HEK293 (cell line): ENCODE data around the gene L3MBTL4.
A peak's percentile ranks its signal among the peaks of the same experiment; 100 is the strongest.

ENCODE experiments used
- CTCF ChIA-PET: fragments of 350-600 bp; formaldehyde crosslinking; extraction: SDS; loops from one replicate; lab custom pipeline; 2021; ENCODE audit warnings: antibody characterized with exemption; lab: Yijun Ruan, JAX
- POLR2A ChIA-PET: fragments of 300-600 bp; formaldehyde crosslinking; extraction: SDS; loops from one replicate; lab custom pipeline; 2020; ENCODE audit warnings: antibody characterized with exemption, inconsistent platforms; lab: Yijun Ruan, JAX
- H3K27ac ChIP-seq: fragments of 200-500 bp; sonication (Bioruptor generic); 2 replicates; pipeline ENCODE4 v1.5.1; 2014; ENCODE audit warnings: low read depth, low read length, control low read depth, inconsistent platforms; ENCODE audit errors: extremely low read depth
- H3K36me3 ChIP-seq, 2 experiments: fragments of 200-500 bp in 1 of 2; sonication (Bioruptor generic) in 1 of 2; 1 replicate in 1 of 2; 2 replicates in 1 of 2; pipeline ENCODE4 v1.5.1; 2014 to 2017; ENCODE audit warnings: inconsistent platforms in 2 of 2, low read length in 2 of 2; ENCODE audit not compliant: control insufficient read depth in 2 of 2, insufficient read depth in 1 of 2
- H3K4me1 ChIP-seq: fragments of 200-500 bp; sonication (Bioruptor generic); 2 replicates; pipeline ENCODE4 v1.5.1; 2014; ENCODE audit warnings: mild to moderate bottlenecking, low read length, inconsistent platforms; ENCODE audit not compliant: control insufficient read depth, insufficient read depth
- H3K4me3 ChIP-seq: 2 replicates; pipeline ENCODE4 v1.5.1; 2011; ENCODE audit warnings: low read depth, mild to moderate bottlenecking, control low read depth, low read length, moderate library complexity
- H3K9me3 ChIP-seq: fragments of 200-500 bp; sonication (Bioruptor generic); 2 replicates; pipeline ENCODE4 v1.5.1; 2014; ENCODE audit warnings: low read depth, low read length, inconsistent platforms; ENCODE audit not compliant: control insufficient read depth, insufficient read depth
- EGR2 ChIP-seq: fragments of 450-650 bp; formaldehyde crosslinking; IDR thresholded peaks from 2 replicates; pipeline ENCODE4 v1.5.1; 2016; ENCODE audit warnings: low read depth, missing biosample characterization, missing genetic modification characterization
- ZBTB17 ChIP-seq: fragments of 450-650 bp; formaldehyde crosslinking; IDR thresholded peaks from 2 replicates; pipeline ENCODE4 v1.5.1; 2016; ENCODE audit warnings: missing biosample characterization, missing genetic modification characterization
- ZFHX2 ChIP-seq: fragments of 450-650 bp; formaldehyde crosslinking; conservative IDR thresholded peaks from 2 replicates; pipeline ENCODE4 v1.5.1; 2016; ENCODE audit warnings: missing biosample characterization, missing genetic modification characterization
- ZNF157 ChIP-seq: fragments of 450-650 bp; formaldehyde crosslinking; IDR thresholded peaks from 2 replicates; pipeline ENCODE4 v1.5.1; 2016; ENCODE audit warnings: missing biosample characterization, missing genetic modification characterization
- ZNF211 ChIP-seq: fragments of 450-650 bp; formaldehyde crosslinking; IDR thresholded peaks from 2 replicates; pipeline ENCODE4 v1.5.1; 2016; ENCODE audit warnings: low read depth, missing biosample characterization, missing genetic modification characterization
- ZNF280C ChIP-seq: fragments of 450-650 bp; formaldehyde crosslinking; IDR thresholded peaks from 2 replicates; pipeline ENCODE4 v1.5.1; 2016; ENCODE audit warnings: missing biosample characterization, missing genetic modification characterization
- ZNF354C ChIP-seq: fragments of 450-650 bp; formaldehyde crosslinking; IDR thresholded peaks from 2 replicates; pipeline ENCODE4 v1.5.1; 2016; ENCODE audit warnings: missing biosample characterization, missing genetic modification characterization, low read depth, borderline replicate concordance
- ZNF514 ChIP-seq: fragments of 450-650 bp; formaldehyde crosslinking; IDR thresholded peaks from 2 replicates; pipeline ENCODE4 v1.5.1; 2016; ENCODE audit warnings: missing biosample characterization, missing genetic modification characterization
- ZNF521 ChIP-seq: fragments of 450-650 bp; formaldehyde crosslinking; IDR thresholded peaks from 2 replicates; pipeline ENCODE4 v1.5.1; 2017; ENCODE audit warnings: missing biosample characterization, mild to moderate bottlenecking, missing genetic modification characterization
- ZNF660 ChIP-seq: fragments of 450-650 bp; IDR thresholded peaks from 2 replicates; pipeline ENCODE4 v1.5.1; 2018; ENCODE audit warnings: missing biosample characterization, mild to moderate bottlenecking, missing genetic modification characterization
- ZSCAN4 ChIP-seq: fragments of 450-650 bp; formaldehyde crosslinking; IDR thresholded peaks from 2 replicates; pipeline ENCODE4 v1.5.1; 2017; ENCODE audit warnings: missing biosample characterization, missing genetic modification characterization
- TF ChIP-seq, protein P1 (sequence below): IDR thresholded peaks from 2 replicates; pipeline ENCODE4 v1.6.1; 2011; ENCODE audit warnings: mild to moderate bottlenecking, low read depth, low read length, borderline replicate concordance
- TF ChIP-seq, protein P2 (sequence below): fragments of 450-650 bp; formaldehyde crosslinking; IDR thresholded peaks from 2 replicates; pipeline ENCODE4 v1.5.1; 2017; ENCODE audit warnings: missing biosample characterization, missing genetic modification characterization
- TF ChIP-seq, protein P3 (sequence below): fragments of 450-650 bp; formaldehyde crosslinking; IDR thresholded peaks from 2 replicates; pipeline ENCODE4 v1.5.1; 2016; ENCODE audit warnings: missing biosample characterization, missing genetic modification characterization, borderline replicate concordance
- TF ChIP-seq, protein P4 (sequence below): fragments of 450-650 bp; formaldehyde crosslinking; conservative IDR thresholded peaks from 2 replicates; pipeline ENCODE4 v1.5.1; 2016; ENCODE audit warnings: low read depth, missing biosample characterization, missing genetic modification characterization
- TF ChIP-seq, protein P5 (sequence below): fragments of 450-650 bp; formaldehyde crosslinking; IDR thresholded peaks from 2 replicates; pipeline ENCODE4 v1.5.1; 2016; ENCODE audit warnings: missing biosample characterization, missing genetic modification characterization

Gene L3MBTL4

DNA sequence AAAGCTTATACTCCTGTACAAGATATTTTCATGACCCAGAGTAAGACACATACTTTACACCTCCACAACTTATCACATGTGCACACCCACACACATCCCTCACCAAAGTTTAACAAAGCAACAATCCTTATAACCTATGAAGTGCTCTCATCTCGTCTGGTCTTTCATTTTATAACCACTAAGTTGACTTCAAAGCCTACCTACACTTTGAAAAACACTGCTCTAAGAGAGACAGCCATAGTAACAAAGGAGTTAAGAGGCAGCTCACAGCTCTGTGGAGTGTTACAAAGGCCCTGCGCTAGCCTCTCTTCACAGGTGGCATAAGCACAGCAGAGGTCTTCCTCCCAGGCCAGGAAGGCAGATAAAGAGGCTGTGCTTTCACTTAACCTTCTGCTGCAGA is 449.7 kb downstream of the L3MBTL4 start:
- ChIA-PET POLR2A (no interaction called here), CTCF (no interaction called here)
- Histone ChIP-seq H3K27ac (no peak overlapping the region), H3K9me3 (no peaks in the 10 kb centered on the region), H3K4me1 (peaks cover 13% of the 10 kb centered on the region), H3K4me3 (no peak overlapping the region), H3K36me3 (no peaks in the 10 kb centered on the region)
- TF ChIP-seq EGR2 (tag by site-specific recombination) = peak; percentile 68
- peak; percentile 62 for TF ChIP-seq ZFHX2 (tag by site-specific recombination)
- no peak for TF ChIP-seq ZNF280C (tag by site-specific recombination)
- no peak for TF ChIP-seq ZNF660 (tag by site-specific recombination)

DNA sequence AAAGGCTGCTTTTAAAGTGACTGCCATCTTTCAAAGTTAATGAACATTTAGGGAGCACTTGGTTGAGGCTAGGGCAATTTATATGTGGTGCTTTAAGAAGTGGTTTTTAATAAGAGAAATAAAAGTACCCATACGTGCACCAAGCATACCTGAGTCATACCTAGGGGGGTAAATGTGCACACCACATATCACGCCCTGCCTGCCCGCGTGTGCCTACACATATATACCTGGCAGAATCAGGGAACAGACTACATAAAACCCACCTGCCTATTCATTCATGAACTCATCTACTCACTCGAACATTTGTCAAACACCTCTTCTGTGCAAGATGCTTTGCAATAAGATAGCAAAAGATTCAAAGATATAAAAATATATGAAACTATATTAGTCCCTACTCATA is 450.1 kb downstream of the L3MBTL4 start:
- Histone ChIP-seq H3K4me1 (peaks cover 13% of the 10 kb centered on the region), H3K4me3 (no peak overlapping the region), H3K9me3 (no peaks in the 10 kb centered on the region), H3K36me3 (no peaks in the 10 kb centered on the region), H3K27ac (no peak overlapping the region)
- TF ChIP-seq, protein P1, sequence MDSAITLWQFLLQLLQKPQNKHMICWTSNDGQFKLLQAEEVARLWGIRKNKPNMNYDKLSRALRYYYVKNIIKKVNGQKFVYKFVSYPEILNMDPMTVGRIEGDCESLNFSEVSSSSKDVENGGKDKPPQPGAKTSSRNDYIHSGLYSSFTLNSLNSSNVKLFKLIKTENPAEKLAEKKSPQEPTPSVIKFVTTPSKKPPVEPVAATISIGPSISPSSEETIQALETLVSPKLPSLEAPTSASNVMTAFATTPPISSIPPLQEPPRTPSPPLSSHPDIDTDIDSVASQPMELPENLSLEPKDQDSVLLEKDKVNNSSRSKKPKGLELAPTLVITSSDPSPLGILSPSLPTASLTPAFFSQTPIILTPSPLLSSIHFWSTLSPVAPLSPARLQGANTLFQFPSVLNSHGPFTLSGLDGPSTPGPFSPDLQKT = no peak
- no peak for TF ChIP-seq ZSCAN4 (tag by site-specific recombination)
- no peak for TF ChIP-seq ZNF157 (tag by site-specific recombination)
- no peak for TF ChIP-seq ZBTB17 (tag by site-specific recombination)
- TF ChIP-seq ZNF660 (tag by site-specific recombination) = no peak
- TF ChIP-seq ZNF521 (tag by site-specific recombination) = no peak
- TF ChIP-seq, protein P2, sequence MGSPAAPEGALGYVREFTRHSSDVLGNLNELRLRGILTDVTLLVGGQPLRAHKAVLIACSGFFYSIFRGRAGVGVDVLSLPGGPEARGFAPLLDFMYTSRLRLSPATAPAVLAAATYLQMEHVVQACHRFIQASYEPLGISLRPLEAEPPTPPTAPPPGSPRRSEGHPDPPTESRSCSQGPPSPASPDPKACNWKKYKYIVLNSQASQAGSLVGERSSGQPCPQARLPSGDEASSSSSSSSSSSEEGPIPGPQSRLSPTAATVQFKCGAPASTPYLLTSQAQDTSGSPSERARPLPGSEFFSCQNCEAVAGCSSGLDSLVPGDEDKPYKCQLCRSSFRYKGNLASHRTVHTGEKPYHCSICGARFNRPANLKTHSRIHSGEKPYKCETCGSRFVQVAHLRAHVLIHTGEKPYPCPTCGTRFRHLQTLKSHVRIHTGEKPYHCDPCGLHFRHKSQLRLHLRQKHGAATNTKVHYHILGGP (tag by site-specific recombination) = no peak
- TF ChIP-seq, protein P3, sequence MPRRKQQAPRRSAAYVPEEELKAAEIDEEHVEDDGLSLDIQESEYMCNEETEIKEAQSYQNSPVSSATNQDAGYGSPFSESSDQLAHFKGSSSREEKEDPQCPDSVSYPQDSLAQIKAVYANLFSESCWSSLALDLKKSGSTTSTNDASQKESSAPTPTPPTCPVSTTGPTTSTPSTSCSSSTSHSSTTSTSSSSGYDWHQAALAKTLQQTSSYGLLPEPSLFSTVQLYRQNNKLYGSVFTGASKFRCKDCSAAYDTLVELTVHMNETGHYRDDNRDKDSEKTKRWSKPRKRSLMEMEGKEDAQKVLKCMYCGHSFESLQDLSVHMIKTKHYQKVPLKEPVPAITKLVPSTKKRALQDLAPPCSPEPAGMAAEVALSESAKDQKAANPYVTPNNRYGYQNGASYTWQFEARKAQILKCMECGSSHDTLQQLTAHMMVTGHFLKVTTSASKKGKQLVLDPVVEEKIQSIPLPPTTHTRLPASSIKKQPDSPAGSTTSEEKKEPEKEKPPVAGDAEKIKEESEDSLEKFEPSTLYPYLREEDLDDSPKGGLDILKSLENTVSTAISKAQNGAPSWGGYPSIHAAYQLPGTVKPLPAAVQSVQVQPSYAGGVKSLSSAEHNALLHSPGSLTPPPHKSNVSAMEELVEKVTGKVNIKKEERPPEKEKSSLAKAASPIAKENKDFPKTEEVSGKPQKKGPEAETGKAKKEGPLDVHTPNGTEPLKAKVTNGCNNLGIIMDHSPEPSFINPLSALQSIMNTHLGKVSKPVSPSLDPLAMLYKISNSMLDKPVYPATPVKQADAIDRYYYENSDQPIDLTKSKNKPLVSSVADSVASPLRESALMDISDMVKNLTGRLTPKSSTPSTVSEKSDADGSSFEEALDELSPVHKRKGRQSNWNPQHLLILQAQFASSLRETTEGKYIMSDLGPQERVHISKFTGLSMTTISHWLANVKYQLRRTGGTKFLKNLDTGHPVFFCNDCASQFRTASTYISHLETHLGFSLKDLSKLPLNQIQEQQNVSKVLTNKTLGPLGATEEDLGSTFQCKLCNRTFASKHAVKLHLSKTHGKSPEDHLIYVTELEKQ (tag by site-specific recombination) = no peak
- TF ChIP-seq ZNF514 (tag by site-specific recombination) = no peak
- TF ChIP-seq, protein P4, sequence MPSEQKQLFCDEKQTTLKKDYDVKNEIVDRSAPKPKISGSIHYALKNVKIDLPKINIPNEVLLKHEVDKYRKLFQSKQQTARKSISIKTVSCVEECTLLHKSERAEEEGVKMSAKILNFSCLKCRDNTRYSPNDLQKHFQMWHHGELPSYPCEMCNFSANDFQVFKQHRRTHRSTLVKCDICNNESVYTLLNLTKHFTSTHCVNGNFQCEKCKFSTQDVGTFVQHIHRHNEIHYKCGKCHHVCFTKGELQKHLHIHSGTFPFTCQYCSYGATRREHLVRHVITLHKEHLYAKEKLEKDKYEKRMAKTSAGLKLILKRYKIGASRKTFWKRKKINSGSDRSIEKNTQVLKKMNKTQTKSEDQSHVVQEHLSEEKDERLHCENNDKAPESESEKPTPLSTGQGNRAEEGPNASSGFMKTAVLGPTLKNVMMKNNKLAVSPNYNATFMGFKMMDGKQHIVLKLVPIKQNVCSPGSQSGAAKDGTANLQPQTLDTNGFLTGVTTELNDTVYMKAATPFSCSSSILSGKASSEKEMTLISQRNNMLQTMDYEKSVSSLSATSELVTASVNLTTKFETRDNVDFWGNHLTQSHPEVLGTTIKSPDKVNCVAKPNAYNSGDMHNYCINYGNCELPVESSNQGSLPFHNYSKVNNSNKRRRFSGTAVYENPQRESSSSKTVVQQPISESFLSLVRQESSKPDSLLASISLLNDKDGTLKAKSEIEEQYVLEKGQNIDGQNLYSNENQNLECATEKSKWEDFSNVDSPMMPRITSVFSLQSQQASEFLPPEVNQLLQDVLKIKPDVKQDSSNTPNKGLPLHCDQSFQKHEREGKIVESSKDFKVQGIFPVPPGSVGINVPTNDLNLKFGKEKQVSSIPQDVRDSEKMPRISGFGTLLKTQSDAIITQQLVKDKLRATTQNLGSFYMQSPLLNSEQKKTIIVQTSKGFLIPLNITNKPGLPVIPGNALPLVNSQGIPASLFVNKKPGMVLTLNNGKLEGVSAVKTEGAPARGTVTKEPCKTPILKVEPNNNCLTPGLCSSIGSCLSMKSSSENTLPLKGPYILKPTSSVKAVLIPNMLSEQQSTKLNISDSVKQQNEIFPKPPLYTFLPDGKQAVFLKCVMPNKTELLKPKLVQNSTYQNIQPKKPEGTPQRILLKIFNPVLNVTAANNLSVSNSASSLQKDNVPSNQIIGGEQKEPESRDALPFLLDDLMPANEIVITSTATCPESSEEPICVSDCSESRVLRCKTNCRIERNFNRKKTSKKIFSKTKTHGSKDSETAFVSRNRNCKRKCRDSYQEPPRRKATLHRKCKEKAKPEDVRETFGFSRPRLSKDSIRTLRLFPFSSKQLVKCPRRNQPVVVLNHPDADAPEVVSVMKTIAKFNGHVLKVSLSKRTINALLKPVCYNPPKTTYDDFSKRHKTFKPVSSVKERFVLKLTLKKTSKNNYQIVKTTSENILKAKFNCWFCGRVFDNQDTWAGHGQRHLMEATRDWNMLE (tag by site-specific recombination) = no peak
- TF ChIP-seq, protein P5, sequence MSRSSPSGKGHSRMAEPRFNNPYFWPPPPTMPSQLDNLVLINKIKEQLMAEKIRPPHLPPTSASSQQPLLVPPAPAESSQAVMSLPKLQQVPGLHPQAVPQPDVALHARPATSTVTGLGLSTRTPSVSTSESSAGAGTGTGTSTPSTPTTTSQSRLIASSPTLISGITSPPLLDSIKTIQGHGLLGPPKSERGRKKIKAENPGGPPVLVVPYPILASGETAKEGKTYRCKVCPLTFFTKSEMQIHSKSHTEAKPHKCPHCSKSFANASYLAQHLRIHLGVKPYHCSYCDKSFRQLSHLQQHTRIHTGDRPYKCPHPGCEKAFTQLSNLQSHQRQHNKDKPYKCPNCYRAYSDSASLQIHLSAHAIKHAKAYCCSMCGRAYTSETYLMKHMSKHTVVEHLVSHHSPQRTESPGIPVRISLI (tag by site-specific recombination) = no peak
- no peak for TF ChIP-seq ZNF354C (tag by site-specific recombination)
- no peak for TF ChIP-seq ZNF211 (tag by site-specific recombination)
- POLR2A ChIA-PET = no interaction called here
- CTCF ChIA-PET = no interaction called here
